PC-3 (cell line): ENCODE data around the gene CDH4. TPM values are rescaled to one million over a fixed set of nuclear protein-coding genes. Genes with fewer than 3 reads are reported as not detected.

Experiments
- ATAC-seq: fragments of 200-7000 bp; cut with Tn5 transposase; 2 replicates; pipeline ENCODE4 v1.9.1; 2020; ENCODE audit warnings: mild to moderate bottlenecking, moderate library complexity
- BruUV-seq: library from RNA; stranded (reverse); fragments of 400-500 nt; replicated peaks from 2 replicates; lab custom pipeline; 2021; lab: Mats Ljungman, UMichigan
- CTCF ChIA-PET: fragments of 300-600 bp; sonication (Branson Sonifier 250); formaldehyde crosslinking; loops from one replicate; lab custom pipeline; 2022; ENCODE audit warnings: antibody characterized with exemption; lab: Charles Lee
- POLR2A ChIA-PET: fragments of 300-600 bp; sonication (Branson Sonifier 250); formaldehyde crosslinking; loops from one replicate; lab custom pipeline; 2022; ENCODE audit warnings: antibody characterized with exemption; ENCODE audit not compliant: unreplicated experiment; lab: Charles Lee
- DNase-seq: peaks from one replicate; pipeline ENCODE4 v3.0.0-alpha.2; 2015
- H2AFZ ChIP-seq: fragments of 300-600 bp; sonication (generic); 2 replicates; pipeline ENCODE4 v1.6.0; 2016; ENCODE audit warnings: antibody characterized with exemption, low read length
- H3F3A ChIP-seq: fragments of 300-600 bp; sonication (generic); one replicate; pipeline ENCODE4 v1.6.0; 2017; ENCODE audit warnings: antibody characterized with exemption, low read length, control low read depth, mild to moderate bottlenecking; ENCODE audit not compliant: unreplicated experiment
- H3K27ac ChIP-seq: fragments of 300-600 bp; sonication (generic); 2 replicates; pipeline ENCODE4 v1.5.1; 2016; ENCODE audit warnings: mild to moderate bottlenecking, low read length
- H3K27me3 ChIP-seq: fragments of 300-600 bp; sonication (generic); 2 replicates; pipeline ENCODE4 v1.6.1; 2016; ENCODE audit warnings: low read length, mixed read lengths
- H3K36me3 ChIP-seq: fragments of 300-600 bp; sonication (generic); 2 replicates; pipeline ENCODE4 v1.6.1; 2016; ENCODE audit warnings: low read depth, mixed run types, low read length, mixed read lengths
- H3K4me1 ChIP-seq: fragments of 300-600 bp; sonication (generic); 2 replicates; pipeline ENCODE4 v1.5.1; 2016; ENCODE audit warnings: low read length; ENCODE audit not compliant: insufficient read depth
- H3K4me2 ChIP-seq: fragments of 300-600 bp; sonication (generic); 2 replicates; pipeline ENCODE4 v1.6.0; 2016; ENCODE audit warnings: low read length
- H3K4me3 ChIP-seq: fragments of 300-600 bp; sonication (generic); 2 replicates; pipeline ENCODE4 v1.5.1; 2016; ENCODE audit warnings: mild to moderate bottlenecking, low read length, mixed read lengths
- H3K79me2 ChIP-seq: fragments of 300-600 bp; sonication (generic); 2 replicates; pipeline ENCODE4 v1.6.1; 2017; ENCODE audit warnings: low read length, mixed read lengths
- H3K9ac ChIP-seq: fragments of 300-600 bp; sonication (generic); 2 replicates; pipeline ENCODE4 v1.6.0; 2016; ENCODE audit warnings: mild to moderate bottlenecking, low read length
- H3K9me2 ChIP-seq: fragments of 300-600 bp; sonication (generic); replicated peaks from 2 replicates; pipeline ENCODE4 v1.6.1; 2016; ENCODE audit warnings: mixed run types, low read length, mixed read lengths
- H3K9me3 ChIP-seq: fragments of 300-600 bp; sonication (generic); 2 replicates; pipeline ENCODE4 v1.6.1; 2016; ENCODE audit warnings: low read length, mixed read lengths
- H4K20me1 ChIP-seq: fragments of 300-600 bp; sonication (generic); 2 replicates; pipeline ENCODE4 v1.6.1; 2016; ENCODE audit warnings: low read length, mixed read lengths
- CTCF ChIP-seq: fragments of 300-600 bp; sonication (generic); conservative IDR thresholded peaks from 2 replicates; pipeline ENCODE4 v1.5.1; 2017; ENCODE audit warnings: antibody characterized with exemption, low read depth, mild to moderate bottlenecking, low read length
- EZH2 ChIP-seq: fragments of 300-600 bp; sonication (generic); IDR thresholded peaks from one replicate; pipeline ENCODE4 v1.6.1; 2017; ENCODE audit warnings: antibody characterized with exemption, mild to moderate bottlenecking, low read length; ENCODE audit not compliant: unreplicated experiment
- EZH2phosphoT487 ChIP-seq: fragments of 300-600 bp; sonication (generic); IDR thresholded peaks from 2 replicates; pipeline ENCODE4 v1.6.1; 2018; ENCODE audit warnings: mild to moderate bottlenecking, antibody characterized with exemption, low read length, borderline replicate concordance
- intact Hi-C: fragments of 100-400 bp; cut with micrococcal nuclease; formaldehyde crosslinking; loops from 2 replicates; pipeline ENCODE4 v1.9.0; 2023
- total RNA-seq: library from RNA; depleted of rRNA; stranded (reverse); fragments of >200 nt; gene quantifications from 2 replicates; pipeline ENCODE4 v1.2.3, GENCODE V29; 2014

Gene CDH4
- total RNA-seq, 1 experiment from 2014 or later: not detected

GRCh38 chr20:61537239-61538182 lies 285.4 kb downstream of the CDH4 start:
- H3K36me3 ChIP-seq: no peaks in the 10 kb centered on the region
- H4K20me1 ChIP-seq: no peaks in the 10 kb centered on the region
- no peak overlapping the region for H3K27ac ChIP-seq
- CTCF ChIA-PET: no interaction called here
- H3K9ac ChIP-seq: no peak overlapping the region
- no peaks in the 10 kb centered on the region for H3K4me1 ChIP-seq
- POLR2A ChIA-PET: no interaction called here
- no peak for ATAC-seq
- no peak overlapping the region for H3K4me2 ChIP-seq
- no peaks in the 10 kb centered on the region for H3K9me2 ChIP-seq
- peaks cover 87% of the 10 kb centered on the region for H3K27me3 ChIP-seq
- no peaks in the 10 kb centered on the region for H3K9me3 ChIP-seq
- H3K79me2 ChIP-seq: no peaks in the 10 kb centered on the region
- no peak overlapping the region for H3K4me3 ChIP-seq
- intact Hi-C loops: no loop called here
- no peaks in the 10 kb centered on the region for H3F3A ChIP-seq
- no peak overlapping the region for H2AFZ ChIP-seq
- no TSS peak for BruUV-seq
- no peak for DNase-seq
- no peak for TF ChIP-seq EZH2phosphoT487
- no peak for TF ChIP-seq EZH2
- TF ChIP-seq CTCF: no peak

GRCh38 chr20:61538183-61538942 lies 286.3 kb downstream of the CDH4 start:
- no peak overlapping the region for H3K4me2 ChIP-seq

More at GRCh38 chr20:61538183-61538942, 286.3 kb downstream of the CDH4 start:
- Histone ChIP-seq H3K4me1 (no peaks in the 10 kb centered on the region), H3K9me3 (no peaks in the 10 kb centered on the region), H3K9ac (no peak overlapping the region), H3K4me3 (no peak overlapping the region), H3K27ac (no peak overlapping the region), H4K20me1 (no peaks in the 10 kb centered on the region), H2AFZ (no peak overlapping the region), H3K36me3 (no peaks in the 10 kb centered on the region), H3F3A (no peaks in the 10 kb centered on the region), H3K27me3 (peaks cover 85% of the 10 kb centered on the region), H3K79me2 (no peaks in the 10 kb centered on the region), H3K9me2 (no peaks in the 10 kb centered on the region)
- intact Hi-C loops: no loop called here
- ChIA-PET POLR2A (no interaction called here), CTCF (no interaction called here)
- TF ChIP-seq EZH2phosphoT487 (no peak), CTCF (no peak), EZH2 (no peak)
- DNase-seq (no peak), ATAC-seq (no peak)
- BruUV-seq: no TSS peak
